WTC11 (cell line): ENCODE measurements around the gene USP22. TPM values are rescaled to one million over a fixed set of nuclear protein-coding genes. Genes with fewer than 3 reads are reported as not detected.

Source experiments
- ATAC-seq: fragments of 200-7000 bp; cut with Tn5 transposase; 2 replicates; pipeline ENCODE4 v1.10.0; 2021; ENCODE audit warnings: mild to moderate bottlenecking, moderate library complexity
- CTCF ChIA-PET: fragments of 300-600 bp; sonication (Branson Sonifier 250); formaldehyde crosslinking; loops from one replicate; lab custom pipeline; 2021; ENCODE audit warnings: antibody characterized with exemption; lab: Charles Lee
- POLR2A ChIA-PET: fragments of 350-600 bp; sonication (Branson Sonifier 250); formaldehyde crosslinking; loops from one replicate; lab custom pipeline; 2021; ENCODE audit warnings: antibody characterized with exemption; lab: Charles Lee
- DNase-seq: peaks from one replicate; pipeline ENCODE4 v3.0.0; 2021; ENCODE audit warnings: low spot score
- H3K27ac Mint-ChIP-seq: 2 replicates; pipeline ENCODE4 v1.8.0; 2021; ENCODE audit warnings: mixed read lengths
- H3K27me3 Mint-ChIP-seq: 2 replicates; pipeline ENCODE4 v1.8.0; 2021; ENCODE audit warnings: low read depth, mild to moderate bottlenecking, moderate library complexity, mixed read lengths
- H3K36me3 Mint-ChIP-seq: 2 replicates; pipeline ENCODE4 v1.8.0; 2021; ENCODE audit warnings: mixed read lengths
- H3K4me1 Mint-ChIP-seq: 2 replicates; pipeline ENCODE4 v1.8.0; 2022; ENCODE audit warnings: mixed read lengths
- H3K4me3 Mint-ChIP-seq: 2 replicates; pipeline ENCODE4 v1.8.0; 2021; ENCODE audit warnings: mild to moderate bottlenecking, moderate library complexity, mixed read lengths
- H3K9me3 Mint-ChIP-seq: 2 replicates; pipeline ENCODE4 v1.8.0; 2021; ENCODE audit warnings: mixed read lengths
- CBFB ChIP-seq: sonication (generic); formaldehyde crosslinking; IDR thresholded peaks from 2 replicates; pipeline ENCODE4 v1.8.1; 2022; ENCODE audit warnings: mild to moderate bottlenecking, low read depth, missing genetic modification reagents
- EMX1 ChIP-seq: fragments of 250-450 bp; sonication (Bioruptor Pico); IDR thresholded peaks from 2 replicates; pipeline ENCODE4 v1.8.0; 2021; ENCODE audit warnings: mild to moderate bottlenecking
- FOXK1 ChIP-seq: sonication (generic); formaldehyde crosslinking; IDR thresholded peaks from 2 replicates; pipeline ENCODE4 v1.8.0; 2022; ENCODE audit warnings: mild to moderate bottlenecking, moderate library complexity, missing genetic modification reagents
- FOXP1 ChIP-seq: sonication (generic); formaldehyde crosslinking; IDR thresholded peaks from 2 replicates; pipeline ENCODE4 v1.8.0; 2022; ENCODE audit warnings: missing genetic modification reagents, mild to moderate bottlenecking, moderate library complexity, borderline replicate concordance
- GRHL2 ChIP-seq: fragments of 250-450 bp; sonication (Bioruptor Pico); IDR thresholded peaks from 2 replicates; pipeline ENCODE4 v1.8.0; 2022; ENCODE audit warnings: mild to moderate bottlenecking, moderate library complexity; ENCODE audit not compliant: insufficient replicate concordance, severe bottlenecking
- IRF2 ChIP-seq: sonication (generic); formaldehyde crosslinking; IDR thresholded peaks from 2 replicates; pipeline ENCODE4 v1.8.0; 2022; ENCODE audit warnings: low read depth, missing genetic modification reagents, borderline replicate concordance
- NFYB ChIP-seq: sonication (generic); formaldehyde crosslinking; conservative IDR thresholded peaks from 2 replicates; pipeline ENCODE4 v1.8.0; 2022; ENCODE audit warnings: low read depth, missing genetic modification reagents
- NR1H2 ChIP-seq: sonication (generic); formaldehyde crosslinking; IDR thresholded peaks from 2 replicates; pipeline ENCODE4 v1.9.0; 2021; ENCODE audit warnings: mild to moderate bottlenecking, moderate library complexity, missing genetic modification reagents
- SMAD3 ChIP-seq: sonication (generic); formaldehyde crosslinking; IDR thresholded peaks from 2 replicates; pipeline ENCODE4 v1.8.0; 2022; ENCODE audit warnings: missing genetic modification reagents, mild to moderate bottlenecking, borderline replicate concordance
- SOX15 ChIP-seq: fragments of 250-450 bp; sonication (Bioruptor Pico); IDR thresholded peaks from 2 replicates; pipeline ENCODE4 v1.9.0; 2021; ENCODE audit warnings: mild to moderate bottlenecking
- TEAD1 ChIP-seq: sonication (generic); formaldehyde crosslinking; IDR thresholded peaks from 2 replicates; pipeline ENCODE4 v1.8.0; 2022; ENCODE audit warnings: mild to moderate bottlenecking, missing genetic modification reagents
- TP53 ChIP-seq: sonication (generic); formaldehyde crosslinking; IDR thresholded peaks from 2 replicates; pipeline ENCODE4 v1.8.1; 2023; ENCODE audit warnings: mild to moderate bottlenecking, missing genetic modification reagents
- ZNF138 ChIP-seq: sonication (generic); formaldehyde crosslinking; conservative IDR thresholded peaks from 2 replicates; pipeline ENCODE4 v1.8.1; 2022; ENCODE audit warnings: mild to moderate bottlenecking, moderate library complexity, missing genetic modification reagents
- ZNF416 ChIP-seq: fragments of 250-450 bp; sonication (Bioruptor Pico); IDR thresholded peaks from 2 replicates; pipeline ENCODE4 v1.9.0; 2021; ENCODE audit warnings: mild to moderate bottlenecking, inconsistent platforms
- total RNA-seq: library from RNA; stranded (reverse); gene quantifications from 3 replicates; pipeline ENCODE4 v1.2.3, GENCODE V29; 2021
- TF ChIP-seq, protein P1 (sequence below): sonication (generic); formaldehyde crosslinking; IDR thresholded peaks from 2 replicates; pipeline ENCODE4 v1.8.1; 2023; ENCODE audit warnings: mild to moderate bottlenecking, moderate library complexity, missing genetic modification reagents
- TF ChIP-seq, protein P2 (sequence below): sonication (generic); formaldehyde crosslinking; IDR thresholded peaks from 2 replicates; pipeline ENCODE4 v1.8.1; 2023; ENCODE audit warnings: mild to moderate bottlenecking, missing genetic modification reagents, moderate library complexity
- TF ChIP-seq, protein P3 (sequence below): fragments of 250-450 bp; sonication (Bioruptor Pico); IDR thresholded peaks from 2 replicates; pipeline ENCODE4 v1.9.0; 2021; ENCODE audit warnings: mild to moderate bottlenecking
- TF ChIP-seq, protein P4 (sequence below): sonication (generic); formaldehyde crosslinking; IDR thresholded peaks from 2 replicates; pipeline ENCODE4 v1.8.1; 2022; ENCODE audit warnings: missing genetic modification reagents, borderline replicate concordance
- TF ChIP-seq, protein P5 (sequence below): sonication (generic); formaldehyde crosslinking; IDR thresholded peaks from 2 replicates; pipeline ENCODE4 v1.8.0; 2022; ENCODE audit warnings: mild to moderate bottlenecking, missing genetic modification reagents
- TF ChIP-seq, protein P6 (sequence below): fragments of 250-450 bp; sonication (Bioruptor Pico); IDR thresholded peaks from 2 replicates; pipeline ENCODE4 v2.1.2; 2022; ENCODE audit warnings: mild to moderate bottlenecking, moderate library complexity

Gene USP22
- total RNA-seq, 1 experiment from 2014 or later, result 289 TPM

DNA sequence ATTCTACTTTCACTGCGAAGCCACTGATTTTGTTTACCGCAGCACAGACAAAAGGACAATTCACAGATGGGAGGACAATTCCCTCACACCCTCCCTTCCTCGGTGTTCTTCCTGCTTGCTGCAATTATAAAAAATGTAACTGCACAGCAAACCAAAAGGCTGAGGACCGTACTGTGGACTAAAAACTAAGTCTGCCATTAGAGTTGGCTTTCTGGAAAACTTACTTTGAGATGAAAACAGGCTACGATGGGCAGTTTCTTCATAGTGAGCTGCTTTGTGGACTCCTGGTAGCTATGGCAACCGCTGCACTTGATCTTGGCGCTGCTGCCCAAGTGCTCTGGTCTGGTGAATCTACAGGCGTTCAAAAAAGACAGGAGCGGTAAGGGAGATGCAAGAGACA lies 35.2 kb downstream of the USP22 start:
- no peaks in the 10 kb centered on the region for H3K9me3 Mint-ChIP-seq
- H3K27ac Mint-ChIP-seq, result no peak overlapping the region
- ATAC-seq, result no peak
- H3K36me3 Mint-ChIP-seq, result peaks cover 92% of the 10 kb centered on the region
- DNase-seq, result no peak
- H3K4me1 Mint-ChIP-seq, result no peaks in the 10 kb centered on the region
- H3K27me3 Mint-ChIP-seq, result no peaks in the 10 kb centered on the region
- ChIA-PET POLR2A (no interaction called here), CTCF (no interaction called here)
- TF ChIP-seq EMX1 (CRISPR knock-in tag) (no peak), ZNF416 (no peak), NR1H2 (CRISPR knock-in tag) (no peak)
- H3K4me3 Mint-ChIP-seq, result no peak overlapping the region

DNA sequence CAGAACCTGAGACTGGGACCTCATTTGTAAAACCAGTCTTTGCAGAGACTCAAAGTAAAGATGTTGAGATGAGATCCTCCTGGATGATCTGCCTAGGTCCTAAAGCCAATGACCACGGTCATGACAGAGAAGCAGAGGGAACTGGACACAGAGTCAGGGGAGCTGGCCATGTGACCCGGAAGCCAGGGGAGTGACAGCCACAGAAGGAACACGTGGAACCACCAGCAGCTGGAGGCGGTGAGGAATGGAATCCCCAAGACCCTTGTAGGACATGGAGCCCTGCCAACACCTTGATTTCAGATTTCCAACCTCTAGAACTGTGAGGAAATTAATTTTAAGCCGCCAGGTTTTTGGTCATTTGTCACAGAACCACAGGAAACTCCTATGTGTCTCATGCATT lies 37.0 kb downstream of the USP22 start:
- peaks cover 5% of the 10 kb centered on the region; the same call in 1 of the 2 replicates for H3K4me1 Mint-ChIP-seq
- POLR2A ChIA-PET, result no interaction called here
- no peak overlapping the region for H3K4me3 Mint-ChIP-seq
- no peak for ATAC-seq
- CTCF ChIA-PET, result interaction anchor here (0.6 kb wide), 1 partner anchor 297 kb away, joined by 3 read pairs; no protein-coding TSS in a partner anchor
- peak overlapping the region; percentile 53; the same call in 1 of the 2 replicates for H3K27ac Mint-ChIP-seq
- DNase-seq, result no peak
- no peak for TF ChIP-seq IRF2
- no peak for TF ChIP-seq ZNF138 (CRISPR knock-in tag)
- TF ChIP-seq GRHL2 (CRISPR knock-in tag), result no peak
- TF ChIP-seq TP53 (CRISPR knock-in tag), result no peak
- TF ChIP-seq TEAD1 (CRISPR knock-in tag), result no peak
- no peak for TF ChIP-seq SMAD3 (CRISPR knock-in tag)
- TF ChIP-seq, protein P1, sequence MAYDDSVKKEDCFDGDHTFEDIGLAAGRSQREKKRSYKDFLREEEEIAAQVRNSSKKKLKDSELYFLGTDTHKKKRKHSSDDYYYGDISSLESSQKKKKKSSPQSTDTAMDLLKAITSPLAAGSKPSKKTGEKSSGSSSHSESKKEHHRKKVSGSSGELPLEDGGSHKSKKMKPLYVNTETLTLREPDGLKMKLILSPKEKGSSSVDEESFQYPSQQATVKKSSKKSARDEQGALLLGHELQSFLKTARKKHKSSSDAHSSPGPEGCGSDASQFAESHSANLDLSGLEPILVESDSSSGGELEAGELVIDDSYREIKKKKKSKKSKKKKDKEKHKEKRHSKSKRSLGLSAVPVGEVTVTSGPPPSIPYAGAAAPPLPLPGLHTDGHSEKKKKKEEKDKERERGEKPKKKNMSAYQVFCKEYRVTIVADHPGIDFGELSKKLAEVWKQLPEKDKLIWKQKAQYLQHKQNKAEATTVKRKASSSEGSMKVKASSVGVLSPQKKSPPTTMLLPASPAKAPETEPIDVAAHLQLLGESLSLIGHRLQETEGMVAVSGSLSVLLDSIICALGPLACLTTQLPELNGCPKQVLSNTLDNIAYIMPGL (CRISPR knock-in tag), result no peak
- TF ChIP-seq CBFB (CRISPR knock-in tag), result no peak
- TF ChIP-seq, protein P2, sequence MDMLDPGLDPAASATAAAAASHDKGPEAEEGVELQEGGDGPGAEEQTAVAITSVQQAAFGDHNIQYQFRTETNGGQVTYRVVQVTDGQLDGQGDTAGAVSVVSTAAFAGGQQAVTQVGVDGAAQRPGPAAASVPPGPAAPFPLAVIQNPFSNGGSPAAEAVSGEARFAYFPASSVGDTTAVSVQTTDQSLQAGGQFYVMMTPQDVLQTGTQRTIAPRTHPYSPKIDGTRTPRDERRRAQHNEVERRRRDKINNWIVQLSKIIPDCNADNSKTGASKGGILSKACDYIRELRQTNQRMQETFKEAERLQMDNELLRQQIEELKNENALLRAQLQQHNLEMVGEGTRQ (CRISPR knock-in tag), result no peak
- TF ChIP-seq, protein P3, sequence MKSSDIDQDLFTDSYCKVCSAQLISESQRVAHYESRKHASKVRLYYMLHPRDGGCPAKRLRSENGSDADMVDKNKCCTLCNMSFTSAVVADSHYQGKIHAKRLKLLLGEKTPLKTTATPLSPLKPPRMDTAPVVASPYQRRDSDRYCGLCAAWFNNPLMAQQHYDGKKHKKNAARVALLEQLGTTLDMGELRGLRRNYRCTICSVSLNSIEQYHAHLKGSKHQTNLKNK (CRISPR knock-in tag), result no peak
- TF ChIP-seq NFYB, result no peak
- TF ChIP-seq FOXP1 (CRISPR knock-in tag), result no peak
- TF ChIP-seq SOX15 (CRISPR knock-in tag), result no peak
- TF ChIP-seq, protein P4, sequence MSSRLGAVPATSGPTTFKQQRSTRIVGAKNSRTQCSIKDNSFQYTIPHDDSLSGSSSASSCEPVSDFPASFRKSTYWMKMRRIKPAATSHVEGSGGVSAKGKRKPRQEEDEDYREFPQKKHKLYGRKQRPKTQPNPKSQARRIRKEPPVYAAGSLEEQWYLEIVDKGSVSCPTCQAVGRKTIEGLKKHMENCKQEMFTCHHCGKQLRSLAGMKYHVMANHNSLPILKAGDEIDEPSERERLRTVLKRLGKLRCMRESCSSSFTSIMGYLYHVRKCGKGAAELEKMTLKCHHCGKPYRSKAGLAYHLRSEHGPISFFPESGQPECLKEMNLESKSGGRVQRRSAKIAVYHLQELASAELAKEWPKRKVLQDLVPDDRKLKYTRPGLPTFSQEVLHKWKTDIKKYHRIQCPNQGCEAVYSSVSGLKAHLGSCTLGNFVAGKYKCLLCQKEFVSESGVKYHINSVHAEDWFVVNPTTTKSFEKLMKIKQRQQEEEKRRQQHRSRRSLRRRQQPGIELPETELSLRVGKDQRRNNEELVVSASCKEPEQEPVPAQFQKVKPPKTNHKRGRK (CRISPR knock-in tag), result no peak
- TF ChIP-seq FOXK1 (CRISPR knock-in tag), result no peak
- TF ChIP-seq, protein P5, sequence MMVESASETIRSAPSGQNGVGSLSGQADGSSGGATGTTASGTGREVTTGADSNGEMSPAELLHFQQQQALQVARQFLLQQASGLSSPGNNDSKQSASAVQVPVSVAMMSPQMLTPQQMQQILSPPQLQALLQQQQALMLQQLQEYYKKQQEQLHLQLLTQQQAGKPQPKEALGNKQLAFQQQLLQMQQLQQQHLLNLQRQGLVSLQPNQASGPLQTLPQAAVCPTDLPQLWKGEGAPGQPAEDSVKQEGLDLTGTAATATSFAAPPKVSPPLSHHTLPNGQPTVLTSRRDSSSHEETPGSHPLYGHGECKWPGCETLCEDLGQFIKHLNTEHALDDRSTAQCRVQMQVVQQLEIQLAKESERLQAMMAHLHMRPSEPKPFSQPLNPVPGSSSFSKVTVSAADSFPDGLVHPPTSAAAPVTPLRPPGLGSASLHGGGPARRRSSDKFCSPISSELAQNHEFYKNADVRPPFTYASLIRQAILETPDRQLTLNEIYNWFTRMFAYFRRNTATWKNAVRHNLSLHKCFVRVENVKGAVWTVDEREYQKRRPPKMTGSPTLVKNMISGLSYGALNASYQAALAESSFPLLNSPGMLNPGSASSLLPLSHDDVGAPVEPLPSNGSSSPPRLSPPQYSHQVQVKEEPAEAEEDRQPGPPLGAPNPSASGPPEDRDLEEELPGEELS (CRISPR knock-in tag), result no peak
- TF ChIP-seq, protein P6, sequence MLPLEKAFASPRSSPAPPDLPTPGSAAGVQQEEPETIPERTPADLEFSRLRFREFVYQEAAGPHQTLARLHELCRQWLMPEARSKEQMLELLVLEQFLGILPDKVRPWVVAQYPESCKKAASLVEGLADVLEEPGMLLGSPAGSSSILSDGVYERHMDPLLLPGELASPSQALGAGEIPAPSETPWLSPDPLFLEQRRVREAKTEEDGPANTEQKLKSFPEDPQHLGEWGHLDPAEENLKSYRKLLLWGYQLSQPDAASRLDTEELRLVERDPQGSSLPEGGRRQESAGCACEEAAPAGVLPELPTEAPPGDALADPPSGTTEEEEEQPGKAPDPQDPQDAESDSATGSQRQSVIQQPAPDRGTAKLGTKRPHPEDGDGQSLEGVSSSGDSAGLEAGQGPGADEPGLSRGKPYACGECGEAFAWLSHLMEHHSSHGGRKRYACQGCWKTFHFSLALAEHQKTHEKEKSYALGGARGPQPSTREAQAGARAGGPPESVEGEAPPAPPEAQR (CRISPR knock-in tag), result no peak
- TF ChIP-seq, all 79 proteins: peak for 0
- Mint-ChIP-seq H3K36me3 (peaks cover 93% of the 10 kb centered on the region), H3K27me3 (no peaks in the 10 kb centered on the region), H3K9me3 (no peaks in the 10 kb centered on the region)
